UCSD-AML1 (cell line): ENCODE results near the gene SNRNP40.

Experiments used
- DNase-seq: peaks from one replicate; lab custom pipeline; 2025; ENCODE audit not compliant: unreplicated experiment; lab: John Stamatoyannopoulos, UW

SNRNP40 gene

GRCh38 chr1:31296486-31297276 is at the start of gene SNRNP40, which contains the start of gene ZCCHC17:
Gene SNRNP40 (minus strand): TSS chr1:31296788. CDS start chr1:31296751, 37 bp downstream.
Gene ZCCHC17 (plus strand): TSS chr1:31297032. CDS start chr1:31310099, 13,067 bp downstream.
- DNase-seq = peak; percentile 92

GRCh38 chr1:31345635-31346034 is 49.0 kb upstream of the SNRNP40 start:
- no peak for DNase-seq

- no peak for DNase-seq
These were observed 47.9 kb upstream of the SNRNP40 start for GRCh38 chr1:31344503-31344902.

DNA sequence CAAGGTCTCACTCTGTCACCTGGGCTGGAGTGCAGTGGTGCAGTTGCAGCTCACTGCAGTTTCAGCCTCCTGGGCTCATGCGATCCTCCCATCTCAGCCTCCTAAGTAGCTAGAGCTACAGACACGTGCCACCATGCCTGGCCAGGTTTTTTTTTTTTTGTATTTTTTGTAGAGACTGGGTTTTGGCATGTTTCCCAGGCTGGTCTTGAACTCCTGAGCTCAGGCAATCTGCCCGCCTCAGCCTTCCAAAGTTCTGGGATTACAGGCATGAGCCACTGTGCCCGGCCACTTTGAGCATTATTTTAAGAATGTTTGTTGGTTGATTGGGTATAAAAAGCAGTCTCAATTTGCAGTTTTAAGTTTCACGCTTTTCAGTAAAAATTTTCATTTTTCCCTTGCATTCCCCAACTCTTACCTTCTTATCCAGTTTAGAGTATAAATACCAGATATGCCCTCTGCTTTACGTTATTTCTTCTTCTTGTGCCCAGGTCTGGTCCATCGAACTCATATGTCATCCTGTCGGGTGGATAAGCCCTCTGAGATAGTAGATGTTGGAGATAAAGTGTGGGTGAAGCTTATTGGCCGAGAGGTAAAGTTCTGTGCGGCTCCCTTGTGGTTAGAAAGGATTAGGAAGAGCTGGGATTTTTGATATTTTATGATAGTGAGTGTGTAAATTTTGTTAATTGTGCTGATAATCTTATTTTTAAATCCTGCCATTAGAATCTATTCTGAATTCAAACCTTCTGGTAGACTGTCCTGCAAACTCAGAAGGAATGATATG is 40.3 kb upstream of the SNRNP40 start:
- DNase-seq = no peak

DNA sequence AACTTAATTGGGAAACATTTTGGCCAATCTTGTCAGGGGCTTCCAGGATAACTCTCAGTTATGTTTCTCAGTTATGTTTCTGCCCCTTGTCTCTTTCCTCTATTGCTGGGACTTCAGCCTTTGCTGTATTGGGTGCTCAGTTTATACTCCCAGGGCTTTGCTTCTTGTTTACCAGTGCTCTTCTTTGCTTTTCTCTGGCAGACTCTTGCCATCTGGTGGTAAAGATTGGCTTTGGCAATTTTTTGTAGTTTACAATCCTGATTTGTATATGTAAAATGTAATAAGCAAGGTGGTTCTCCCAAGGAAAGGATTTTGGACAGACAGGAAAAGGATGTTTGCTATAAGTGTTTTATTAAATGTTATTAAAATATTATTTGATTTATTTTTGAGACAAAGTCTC is 38.4 kb upstream of the SNRNP40 start:
- DNase-seq = no peak

DNA sequence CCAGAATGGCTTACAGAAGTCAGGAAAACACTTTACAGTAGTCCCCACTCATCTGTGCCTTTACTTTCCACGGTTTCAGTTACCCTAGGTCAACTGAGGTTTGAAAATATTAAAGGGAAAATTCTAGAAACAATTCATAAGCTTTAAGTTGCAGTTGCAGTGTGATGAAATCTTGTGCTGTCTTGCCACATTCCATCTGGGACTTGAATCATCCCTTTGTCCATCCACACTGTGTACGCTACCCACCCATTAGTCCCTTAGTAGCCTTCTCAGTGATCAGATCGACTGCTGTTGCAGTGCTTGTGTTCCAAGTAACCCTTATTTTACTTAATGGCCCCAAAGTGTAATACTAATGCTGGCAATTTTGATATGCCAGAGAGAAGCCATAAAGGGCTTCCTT is 30.8 kb upstream of the SNRNP40 start:
- DNase-seq = no peak

DNA sequence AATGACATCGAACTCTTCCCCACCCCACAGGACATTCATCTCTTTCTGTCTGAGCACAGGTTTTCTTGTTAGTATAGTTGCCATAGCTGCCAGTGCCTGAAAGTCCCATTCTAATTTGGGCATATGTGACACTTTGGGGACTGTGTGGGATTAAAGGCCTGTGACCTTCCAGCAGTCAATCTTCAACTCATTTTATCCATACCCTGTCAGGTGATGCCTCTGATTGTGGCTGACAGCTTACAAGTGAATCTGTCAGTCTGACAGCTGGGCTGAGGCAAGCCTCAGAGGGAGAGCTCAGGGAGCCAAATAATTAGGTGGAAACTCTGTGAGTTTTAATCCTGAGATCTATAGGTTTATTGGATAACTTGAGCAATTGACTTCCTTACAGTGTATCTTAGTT is 29.9 kb upstream of the SNRNP40 start:
- no peak for DNase-seq

GRCh38 chr1:31324992-31325391 is 28.4 kb upstream of the SNRNP40 start:
- no peak for DNase-seq

- no peak for DNase-seq
These were observed 27.5 kb upstream of the SNRNP40 start for GRCh38 chr1:31324093-31324492.

- DNase-seq = no peak
These were observed 21.6 kb upstream of the SNRNP40 start for GRCh38 chr1:31318146-31318545.

DNA sequence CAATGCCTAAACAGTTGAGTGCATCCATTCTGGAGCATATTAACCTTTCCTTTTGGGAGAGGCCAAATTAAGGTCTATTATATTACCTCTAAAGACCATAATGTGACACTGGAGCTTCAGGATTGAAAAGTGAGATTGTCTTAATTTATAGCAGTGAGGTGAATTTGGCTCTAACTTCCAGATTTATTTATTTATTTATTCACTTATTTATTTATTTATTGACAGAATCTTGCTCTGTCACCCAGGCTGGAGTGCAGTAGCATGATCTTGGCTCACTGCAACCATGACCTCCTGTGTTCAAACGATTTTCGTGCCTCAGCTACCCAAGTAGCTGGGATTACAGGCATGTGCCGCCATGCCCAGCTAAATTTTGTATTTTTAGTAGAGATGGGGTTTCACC is 19.3 kb upstream of the SNRNP40 start:
- DNase-seq = no peak

- no peak for DNase-seq
These were observed 13.6 kb upstream of the SNRNP40 start for GRCh38 chr1:31310198-31310597.

- DNase-seq = no peak
These were observed 11.4 kb upstream of the SNRNP40 start for GRCh38 chr1:31308036-31308435.

- DNase-seq = no peak
These were observed 9.7 kb upstream of the SNRNP40 start for GRCh38 chr1:31306278-31306677.

DNA sequence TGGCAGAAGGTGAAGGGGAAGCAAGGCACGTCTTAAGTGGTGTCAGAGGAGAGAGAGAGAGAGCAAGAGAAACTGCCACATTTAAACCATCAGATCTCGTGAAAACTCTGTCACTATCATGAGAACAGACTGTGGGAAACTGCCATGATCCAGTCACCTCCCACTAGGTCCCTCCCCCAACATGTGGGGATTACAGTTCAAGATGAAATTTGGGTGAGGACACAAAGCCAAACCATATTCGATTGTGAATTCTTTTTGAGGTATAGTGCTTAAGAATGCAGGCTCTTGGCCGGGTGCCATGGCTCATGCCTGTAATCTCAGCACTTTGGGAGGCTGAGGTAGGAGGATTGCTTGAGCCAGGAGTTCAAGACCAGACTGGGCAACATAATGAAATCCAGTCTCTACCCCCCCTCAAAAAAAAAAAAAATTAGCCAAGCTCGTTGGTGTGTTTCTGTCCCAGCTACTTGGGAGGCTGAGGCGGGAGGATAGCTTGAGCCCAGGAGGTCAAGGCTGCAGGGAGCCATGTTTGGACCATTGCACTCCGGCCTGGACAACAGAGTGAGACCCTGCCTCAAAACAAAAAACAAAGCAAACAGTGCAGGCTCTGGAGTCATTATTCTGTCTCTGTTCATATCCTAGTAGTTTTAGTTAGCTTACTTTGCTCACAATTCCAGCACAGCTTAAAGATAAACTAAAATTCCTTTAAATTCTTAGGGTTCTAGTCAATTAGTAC is 6.3 kb upstream of the SNRNP40 start:
- no peak for DNase-seq

DNA sequence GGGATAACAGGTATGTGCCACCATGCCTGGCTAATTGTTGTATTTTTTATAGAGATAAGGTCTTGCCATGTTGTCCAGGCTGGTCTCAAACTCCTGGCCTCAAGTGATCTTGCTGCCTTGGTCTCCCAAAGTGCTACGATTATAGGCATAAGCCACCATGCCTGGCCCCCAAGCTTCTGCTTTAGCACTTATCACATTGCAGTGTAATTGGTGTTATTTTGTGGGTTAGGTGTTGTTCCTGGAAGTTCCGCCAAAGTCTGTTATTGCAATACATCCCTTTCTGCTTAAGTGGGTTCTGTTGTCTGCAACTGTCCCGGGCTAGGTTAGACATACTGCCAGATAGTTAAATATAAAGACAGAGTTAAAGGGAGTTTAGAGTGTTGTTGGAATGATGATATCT is 3.6 kb upstream of the SNRNP40 start:
- DNase-seq = no peak

DNA sequence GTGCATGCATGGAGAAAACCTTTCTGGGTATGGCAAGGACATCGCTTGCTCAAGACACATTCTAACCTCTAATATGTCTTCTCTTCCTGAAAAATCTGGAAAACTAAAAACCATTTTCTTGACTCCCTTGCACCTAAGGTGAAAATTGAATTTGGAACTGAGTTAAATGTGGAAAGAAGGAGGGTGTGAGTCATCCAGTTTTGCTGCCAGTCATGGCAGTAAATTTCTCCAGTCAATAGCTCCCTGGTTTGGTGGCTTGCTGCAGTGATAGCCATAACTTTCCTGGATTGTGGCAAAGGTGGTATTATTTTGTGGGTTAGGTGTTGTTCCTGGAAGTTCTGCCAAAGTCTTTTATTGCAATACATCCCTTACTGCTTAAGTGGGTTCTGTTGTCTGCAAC is 2.8 kb upstream of the SNRNP40 start:
- no peak for DNase-seq

DNA sequence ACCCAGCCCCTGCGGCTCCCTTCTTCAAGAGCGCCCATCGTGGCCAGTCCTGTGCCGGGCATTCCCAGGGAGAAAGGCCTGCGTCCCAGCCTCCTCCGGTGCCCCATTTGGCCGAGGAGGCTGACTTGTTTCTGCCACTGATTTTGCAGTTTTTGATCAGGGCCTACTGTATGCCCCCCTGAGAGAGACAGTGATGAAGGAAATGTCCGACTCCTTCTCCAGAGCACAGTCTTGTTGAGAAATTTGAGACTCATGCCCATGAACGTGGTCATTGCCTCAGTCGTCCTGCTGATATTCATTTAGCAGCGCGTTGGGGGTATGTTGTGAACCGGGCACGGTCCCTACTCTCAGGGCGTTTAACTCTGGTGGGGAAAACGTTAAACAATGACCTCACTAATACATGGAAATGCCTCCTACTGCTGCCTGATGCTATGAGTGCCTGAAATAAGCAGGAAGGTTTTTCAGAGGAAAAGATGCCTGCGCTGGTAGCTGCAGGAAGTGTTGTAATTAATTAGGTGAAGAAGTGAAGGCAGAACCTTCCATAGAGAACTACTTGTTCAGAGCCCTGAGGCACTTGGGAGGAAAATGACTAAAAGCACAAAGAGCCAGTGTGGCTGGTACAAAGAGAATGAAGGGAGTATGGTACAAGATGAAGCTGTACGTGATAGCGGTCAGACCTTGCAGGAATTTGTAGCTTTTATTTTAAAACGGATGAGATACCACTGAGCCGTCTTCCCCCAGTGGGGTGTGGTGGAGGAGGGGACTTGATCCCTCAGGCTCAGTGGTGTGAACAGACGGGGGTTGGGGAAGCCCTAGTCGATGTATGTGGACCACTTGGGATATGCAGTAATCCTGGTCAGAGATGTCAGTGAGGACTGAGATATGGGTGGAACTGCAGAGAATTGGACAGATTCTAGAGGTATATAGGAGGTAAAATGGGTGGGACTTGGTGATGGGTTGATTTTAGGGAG is 974 bp upstream of the SNRNP40 start:
- DNase-seq = peak; percentile 35

DNA sequence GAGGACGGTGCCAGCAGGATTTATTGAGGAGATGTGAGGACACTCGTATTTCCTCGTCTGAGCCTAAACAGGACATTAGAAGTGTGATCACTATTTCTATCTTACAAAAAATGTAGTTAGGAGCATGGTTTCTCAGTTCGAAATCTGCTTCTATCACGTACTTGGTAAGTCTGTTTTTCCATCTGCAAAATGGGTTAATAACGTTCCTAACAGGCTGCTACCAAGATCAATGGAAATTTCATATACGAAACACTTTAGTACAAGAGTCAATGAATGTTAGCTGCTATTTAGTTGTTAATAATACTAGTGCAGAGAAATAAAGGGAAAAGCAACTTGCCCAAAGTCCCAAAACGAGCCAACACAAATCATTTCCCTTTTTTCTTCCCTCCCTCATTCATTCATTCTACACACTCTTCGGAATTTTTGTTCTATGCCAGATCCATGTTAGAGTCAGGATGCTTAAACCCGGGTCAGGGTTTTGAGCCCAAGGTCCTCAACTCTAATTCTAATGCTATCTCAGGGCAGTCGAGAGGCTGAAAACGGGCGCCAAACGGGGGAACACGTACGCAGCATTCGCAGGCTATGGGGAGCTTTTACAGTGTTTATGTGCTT is 608 bp downstream of the SNRNP40 start:
- DNase-seq = no peak

GRCh38 chr1:31289021-31289420 is 7.6 kb downstream of the SNRNP40 start:
- DNase-seq = no peak
